Stomach (tissue), 9 donors: ENCODE data around the gene STRADA. TPM values are rescaled to one million over a fixed set of nuclear protein-coding genes. Genes with fewer than 3 reads are reported as not detected.

Source experiments
- DNase-seq, 2 donors: peaks; one replicate each; pipeline versions ENCODE4 v3.0.0 to v3.0.0-alpha.2; 2013 to 2019
- H3K27ac ChIP-seq, 5 donors: fragments of 200-600 bp in 4 of 5; sonication (generic) in 4 of 5; one replicate each; pipeline ENCODE4 v1.5.1; 2013 to 2019; ENCODE audit warnings: mild to moderate bottlenecking in 1 of 5, moderate library complexity in 1 of 5
- H3K27me3 ChIP-seq, 3 donors: fragments of 200-600 bp; sonication (generic); one replicate each; pipeline ENCODE4 v1.5.1; 2017 to 2019; ENCODE audit warnings: mixed run types in 1 of 3
- H3K36me3 ChIP-seq, 4 donors: fragments of 200-600 bp; sonication (generic); 1 replicate in 3 of 4; 2 replicates in 1 of 4; pipeline ENCODE4 v1.5.1; 2016 to 2019
- H3K4me1 ChIP-seq, 4 donors: fragments of 200-600 bp; sonication (generic); one replicate each; pipeline ENCODE4 v1.5.1; 2016 to 2019
- H3K4me3 ChIP-seq, 4 donors: fragments of 200-600 bp; sonication (generic) in 3 of 4; one replicate each; pipeline ENCODE4 v1.5.1; 2016 to 2019; ENCODE audit warnings: mild to moderate bottlenecking in 1 of 4
- H3K9me3 ChIP-seq, 4 donors: fragments of 200-600 bp; sonication (generic); one replicate each; pipeline ENCODE4 v1.5.1; 2016 to 2019
- CTCF ChIP-seq, 7 experiments: fragments of 450-650 bp in 4 of 7; fragments of 200-600 bp in 3 of 7; sonication (generic) in 3 of 7; IDR thresholded peaks; one replicate each; pipeline ENCODE4 v1.5.1; 2016 to 2019; ENCODE audit warnings: antibody characterized with exemption in 7 of 7, control low read depth in 2 of 7, mild to moderate bottlenecking in 1 of 7
- EP300 ChIP-seq: sonication (generic); formaldehyde crosslinking; IDR thresholded peaks from one replicate; pipeline ENCODE4 v1.6.1; 2017; ENCODE audit warnings: antibody characterized with exemption
- POLR2A ChIP-seq, 4 donors: fragments of 450-650 bp; IDR thresholded peaks; one replicate each; pipeline ENCODE4 v1.6.1; 2016; ENCODE audit warnings: antibody characterized with exemption in 4 of 4, control low read depth in 2 of 4, mild to moderate bottlenecking in 1 of 4, moderate library complexity in 1 of 4
- POLR2AphosphoS5 ChIP-seq, 3 donors: sonication (generic); formaldehyde crosslinking; IDR thresholded peaks; one replicate each; pipeline ENCODE4 v1.6.1; 2016; ENCODE audit warnings: antibody characterized with exemption in 3 of 3
- WGBS, 5 donors: extraction: QIAGEN DNeasy Blood & Tissue Kit in 3 of 5; methylation state at CpG; one replicate each; pipeline versions ENCODE4 v1.1.5 to v1.1.7; 2013 to 2018; 5-methylcytosine and 5-hydroxymethylcytosine counted together
- intact Hi-C: fragments of 100-400 bp; cut with DNase I; formaldehyde crosslinking; loops from one replicate; pipeline ENCODE4 v1.15.1; 2023; ENCODE audit warnings: low total_unique reads
- polyA plus RNA-seq, 3 donors: library from polyadenylated mRNA; stranded (reverse); fragments of 200-250 nt; gene quantifications; one replicate each; pipeline ENCODE4 v1.2.3, GENCODE V29; 2013
- total RNA-seq, 5 donors: library from RNA; depleted of rRNA; stranded (reverse); fragments of >200 nt; gene quantifications; one replicate each; pipeline versions ENCODE4 v1.1.0 to v1.2.3, GENCODE V29; 2014 to 2016
- donor health status: healthy with polysubstance abuse.
- donor health status: Bipolar disorder and iron deficiency.
- donor health status: healthy.

STRADA gene
- total and polyA plus RNA-seq, 8 donors = 9.8 to 56.2 (median 22.2) TPM

- no peak for TF ChIP-seq EP300
- TF ChIP-seq POLR2A (IDR thresholded peaks at IDR 0.05) = no peak
- no peak for TF ChIP-seq CTCF (IDR thresholded peaks at IDR 0.05)
- TF ChIP-seq POLR2AphosphoS5 (IDR thresholded peaks at IDR 0.05) = no peak
- no peaks in the 10 kb centered on the region for H3K27me3 ChIP-seq
- peak overlapping the region in 1 of 5 donors; percentile 13 for H3K27ac ChIP-seq
- intact Hi-C loops = no loop called here
- H3K36me3 ChIP-seq = peaks cover 27 to 95% (median 93%) of the 10 kb centered on the region in 4 donors
- no peaks in the 10 kb centered on the region for H3K9me3 ChIP-seq
- H3K4me3 ChIP-seq = no peak overlapping the region
- no peak for DNase-seq
- peaks cover 0 to 7% (median 4%) of the 10 kb centered on the region in 4 donors for H3K4me1 ChIP-seq
- 81 to 95% (median 90%) methylated on average over 5 to 11 of the region's 11 CpGs for WGBS, 5 donors
These were observed 34.4 kb downstream of the STRADA start for GRCh38 chr17:63707151-63707550.

DNA sequence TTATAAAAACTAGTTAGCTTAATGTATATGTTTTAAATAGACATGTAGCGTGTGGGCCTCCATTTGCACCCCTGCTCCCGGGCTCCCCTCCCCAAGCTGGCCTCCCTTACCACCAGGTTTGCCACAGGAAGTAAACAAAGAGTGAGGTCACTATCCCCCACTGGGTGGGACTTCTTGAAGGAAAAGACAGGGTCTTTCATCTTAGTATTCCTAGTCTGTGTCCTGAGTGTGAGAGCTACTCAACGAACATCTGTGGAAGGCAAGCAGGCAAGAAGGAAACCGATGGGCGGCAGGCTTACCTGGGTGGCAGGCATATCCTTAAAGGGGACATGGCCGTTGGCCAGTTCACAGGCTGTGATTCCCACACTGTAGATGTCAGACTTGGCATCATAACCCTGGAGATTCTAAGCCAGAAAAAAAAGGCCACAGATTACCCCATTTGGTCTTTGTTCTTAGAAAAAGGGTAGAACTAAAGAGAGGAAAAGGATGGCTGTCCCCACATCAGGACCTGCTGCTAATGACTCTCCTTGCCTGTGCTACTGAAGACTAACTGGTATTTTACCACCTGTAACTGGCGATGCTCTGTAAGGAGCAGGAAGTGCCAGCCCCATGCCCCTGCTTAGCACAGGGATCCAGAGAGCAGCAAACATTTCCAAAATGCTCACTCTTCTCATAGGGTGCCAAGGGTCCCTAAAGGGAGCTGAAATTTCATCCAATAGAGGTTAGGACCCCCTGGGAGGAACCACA is 35.1 kb downstream of the STRADA start:
- Histone ChIP-seq H3K27me3 (no peaks in the 10 kb centered on the region), H3K4me3 (no peak overlapping the region), H3K4me1 (peaks cover 3 to 14% (median 10%) of the 10 kb centered on the region in 4 donors), H3K27ac (peak overlapping the region in 1 of 5 donors; percentile 13), H3K9me3 (no peaks in the 10 kb centered on the region), H3K36me3 (peaks cover 21 to 89% (median 87%) of the 10 kb centered on the region in 4 donors)
- no peak for DNase-seq
- intact Hi-C loops = no loop called here
- TF ChIP-seq EP300 = no peak
- TF ChIP-seq CTCF (IDR thresholded peaks at IDR 0.05) = no peak
- TF ChIP-seq POLR2A (IDR thresholded peaks at IDR 0.05) = no peak
- no peak for TF ChIP-seq POLR2AphosphoS5 (IDR thresholded peaks at IDR 0.05)
- 77 to 83% (median 78%) methylated on average over 7 of the region's 7 CpGs for WGBS, 5 donors

- no peak for DNase-seq
- 63 to 85% (median 68%) methylated on average over 3 of the region's 3 CpGs for WGBS, 5 donors
- Histone ChIP-seq H3K27me3 (no peaks in the 10 kb centered on the region), H3K4me1 (peaks cover 11 to 22% (median 19%) of the 10 kb centered on the region in 4 donors), H3K9me3 (no peaks in the 10 kb centered on the region), H3K36me3 (peaks cover 20 to 80% (median 78%) of the 10 kb centered on the region in 4 donors), H3K27ac (no peak overlapping the region), H3K4me3 (no peak overlapping the region)
- intact Hi-C loops = no loop called here
- TF ChIP-seq EP300 (no peak), POLR2A (IDR thresholded peaks at IDR 0.05) (no peak), POLR2AphosphoS5 (IDR thresholded peaks at IDR 0.05) (no peak), CTCF (IDR thresholded peaks at IDR 0.05) (no peak)
These were observed 35.9 kb downstream of the STRADA start for GRCh38 chr17:63705657-63706056.

- H3K9me3 ChIP-seq = no peaks in the 10 kb centered on the region
- no peaks in the 10 kb centered on the region for H3K27me3 ChIP-seq
- 84 to 92% (median 89%) methylated on average over 9 of the region's 9 CpGs for WGBS, 5 donors
- no peak overlapping the region for H3K27ac ChIP-seq
- H3K4me3 ChIP-seq = no peak overlapping the region
- H3K36me3 ChIP-seq = peaks cover 14 to 72% (median 70%) of the 10 kb centered on the region in 4 donors
- no peak for DNase-seq
- intact Hi-C loops = no loop called here
- TF ChIP-seq EP300 (no peak), CTCF (IDR thresholded peaks at IDR 0.05) (no peak), POLR2AphosphoS5 (IDR thresholded peaks at IDR 0.05) (no peak), POLR2A (IDR thresholded peaks at IDR 0.05) (no peak)
- peaks cover 18 to 28% (median 23%) of the 10 kb centered on the region in 4 donors for H3K4me1 ChIP-seq
These were observed 36.8 kb downstream of the STRADA start for GRCh38 chr17:63704836-63705235.
